Erythroblast (primary cell): Measurements from ENCODE around the gene COQ2.

ENCODE experiments used
- GATA1 ChIP-seq: IDR thresholded peaks from 2 replicates; pipeline ENCODE4 v1.6.1; 2011; ENCODE audit warnings: low read depth, mild to moderate bottlenecking, control low read depth, low read length, moderate library complexity
- POLR2A ChIP-seq: IDR thresholded peaks from 2 replicates; pipeline ENCODE4 v1.6.1; 2011; ENCODE audit warnings: mild to moderate bottlenecking, low read length

- TF ChIP-seq POLR2A (no peak), GATA1 (no peak)
Observed at GRCh38 chr4:83251447-83251830, 33.2 kb downstream of the COQ2 start.
